NCI-H187 (cell line): ENCODE results near the gene MYL3.
"Not testable (repeated sequence)": the region's sequence is repeated elsewhere in the genome, so short reads cannot be mapped to it uniquely, and the experiment has no call there.

Source experiments
- DNase-seq, 2 experiments: peaks; one replicate each; lab custom pipeline; 2025; lab: John Stamatoyannopoulos, UW

MYL3 gene

DNA sequence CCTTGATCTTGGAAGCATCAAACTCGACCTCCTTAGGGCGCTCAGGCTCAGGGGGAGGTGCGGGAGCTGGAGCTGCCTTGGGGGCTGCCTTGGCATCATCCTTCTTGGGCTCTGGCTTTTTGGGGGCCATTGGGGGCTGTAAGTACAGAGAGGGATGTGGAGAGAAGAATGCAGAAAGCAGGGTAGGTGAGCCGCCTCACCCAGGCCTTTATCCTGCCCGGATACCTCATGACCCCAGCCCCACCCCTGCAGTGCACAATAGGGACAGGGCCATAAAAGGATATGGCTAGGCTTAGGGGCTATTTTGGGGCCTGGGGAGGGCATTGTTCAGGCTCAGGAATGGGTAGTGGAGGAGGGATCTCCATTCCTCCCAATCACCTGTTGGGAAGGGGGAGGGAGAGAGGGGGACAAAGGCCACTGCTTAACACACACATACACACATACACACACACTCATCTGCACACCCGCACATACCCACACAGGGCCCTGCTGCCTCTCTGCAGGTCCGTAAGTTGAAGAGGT is at the start of gene MYL3:
TSS of gene MYL3 (minus strand) at position 184 of the 522 bp plus-strand sequence. CDS start at position 130, 54 bp downstream.
- DNase-seq: no peak

DNA sequence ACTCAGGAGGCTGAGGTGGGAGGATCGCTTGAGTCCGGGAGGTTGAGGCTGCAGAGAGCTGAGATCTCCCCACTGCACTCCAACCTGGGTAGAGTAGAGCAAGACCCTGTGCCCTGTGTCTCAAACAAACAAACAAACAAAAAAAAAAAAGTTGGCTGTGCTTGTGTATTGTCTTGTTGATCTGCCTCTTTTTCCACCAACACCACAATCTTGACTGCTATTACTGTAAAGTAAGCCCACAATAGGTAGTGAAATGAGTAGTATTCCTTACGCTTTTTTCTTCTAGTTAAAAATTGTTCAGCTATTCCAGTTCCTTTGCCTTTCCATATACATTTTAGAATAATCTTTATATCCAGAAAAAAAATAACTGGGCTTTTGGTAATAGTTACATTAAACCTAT is 49.7 kb upstream of the MYL3 start:
- no peak for DNase-seq

DNA sequence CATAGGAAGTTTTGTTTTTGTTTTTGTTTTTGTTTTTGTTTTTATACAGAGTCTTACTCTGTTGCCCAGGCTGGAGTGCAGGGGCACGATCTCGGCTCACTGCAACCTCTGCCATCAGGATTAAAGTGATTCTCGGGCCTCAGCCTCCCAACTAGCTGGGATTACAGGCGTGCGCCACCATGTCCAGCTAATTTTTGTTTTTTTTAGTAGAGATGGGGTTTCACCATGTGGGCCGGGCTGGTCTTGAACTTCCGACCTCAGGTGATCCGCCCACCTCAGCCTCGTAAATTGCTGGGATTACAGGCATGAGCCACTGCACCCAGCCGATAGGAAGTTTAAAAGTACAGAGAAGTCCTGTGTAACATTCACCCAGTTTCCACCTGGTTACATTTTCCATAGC is 47.7 kb upstream of the MYL3 start:
- DNase-seq: not testable (repeated sequence)

DNA sequence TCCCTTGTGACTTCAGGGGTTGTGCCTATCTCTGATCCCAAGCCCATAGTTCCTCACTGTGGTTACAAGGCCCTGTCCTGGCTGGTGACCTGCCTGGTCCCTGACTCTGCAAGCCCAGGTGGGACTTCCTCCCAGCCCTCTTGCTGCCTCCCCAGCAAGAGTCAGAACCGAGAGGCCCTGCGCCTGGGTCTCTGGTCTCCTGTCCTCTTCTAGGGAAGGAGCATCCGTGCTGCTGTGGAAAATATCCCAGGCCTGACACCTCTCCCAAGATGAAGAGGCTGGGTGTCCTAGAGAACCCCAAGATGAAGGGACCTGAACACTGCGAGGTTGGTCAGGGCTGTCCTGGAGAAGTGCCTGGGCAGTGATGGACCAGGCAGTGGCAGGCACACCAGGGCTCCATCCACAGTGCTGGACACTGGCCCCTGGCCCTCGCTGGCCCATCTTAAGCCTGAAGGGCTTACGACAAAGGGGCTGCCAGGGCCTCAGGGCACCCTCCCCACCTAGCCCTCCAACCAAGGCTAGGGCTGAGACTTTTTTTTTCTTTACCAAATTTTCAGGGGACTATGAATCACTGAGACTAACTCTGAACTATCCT is 47.0 kb upstream of the MYL3 start:
- no peak for DNase-seq

DNA sequence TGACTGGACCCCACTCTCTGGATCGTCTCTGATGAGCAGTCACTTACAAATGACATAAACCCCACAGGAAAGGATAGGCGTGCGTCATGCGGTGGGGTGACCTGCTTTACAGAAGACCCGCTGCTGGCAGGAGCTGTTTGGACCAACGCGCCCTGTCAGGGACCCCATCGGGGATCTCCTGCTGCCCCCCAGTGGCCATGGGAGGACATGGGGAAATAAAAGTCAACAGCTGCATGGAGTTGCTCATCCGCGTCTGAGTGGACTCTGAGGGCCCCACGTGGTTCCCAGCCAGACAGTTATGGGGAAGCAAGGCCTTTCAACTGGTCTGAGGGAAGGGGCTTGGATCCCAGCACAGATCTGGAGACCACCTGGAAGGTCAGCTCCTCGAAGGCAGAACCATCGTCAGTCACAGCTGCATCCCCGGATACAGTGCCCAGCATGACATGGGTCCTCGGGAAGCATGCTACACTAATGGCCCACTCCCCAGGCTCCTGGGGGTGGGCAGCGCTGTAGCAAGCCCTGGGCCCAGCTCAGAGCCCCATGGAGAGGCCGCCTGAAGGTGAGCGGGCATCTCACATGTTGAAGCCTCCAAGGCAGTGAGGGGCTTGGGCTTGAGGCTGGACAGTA is 46.4 kb upstream of the MYL3 start:
- DNase-seq: peak in 1 of 2 experiments; percentile 55

DNA sequence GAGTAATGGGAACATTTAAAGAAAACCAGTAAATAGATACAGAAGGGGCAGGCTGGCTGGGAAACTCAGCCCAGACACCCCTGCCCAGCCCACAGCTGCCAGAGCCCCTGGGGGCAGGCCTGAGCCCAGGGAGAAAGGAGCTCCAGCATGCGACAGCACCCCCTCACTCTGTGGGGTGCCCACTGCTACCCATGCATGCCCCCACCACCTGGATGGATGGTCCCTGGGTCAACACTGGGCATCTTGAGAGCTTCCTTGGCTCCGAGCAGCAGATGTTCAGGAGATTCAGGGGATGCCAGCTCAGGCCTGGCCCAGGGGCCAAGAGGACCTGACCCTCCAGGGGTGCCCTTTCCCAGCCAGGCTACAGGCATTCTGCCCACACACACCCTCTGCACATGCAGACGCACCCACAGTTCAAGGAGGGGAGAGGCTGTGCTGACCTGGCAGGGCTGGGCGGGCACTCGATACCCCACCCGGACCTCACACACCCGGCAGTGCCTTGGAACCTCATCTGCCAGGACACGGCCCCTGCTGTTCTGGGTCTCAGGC is 45.8 kb upstream of the MYL3 start:
- DNase-seq: no peak

DNA sequence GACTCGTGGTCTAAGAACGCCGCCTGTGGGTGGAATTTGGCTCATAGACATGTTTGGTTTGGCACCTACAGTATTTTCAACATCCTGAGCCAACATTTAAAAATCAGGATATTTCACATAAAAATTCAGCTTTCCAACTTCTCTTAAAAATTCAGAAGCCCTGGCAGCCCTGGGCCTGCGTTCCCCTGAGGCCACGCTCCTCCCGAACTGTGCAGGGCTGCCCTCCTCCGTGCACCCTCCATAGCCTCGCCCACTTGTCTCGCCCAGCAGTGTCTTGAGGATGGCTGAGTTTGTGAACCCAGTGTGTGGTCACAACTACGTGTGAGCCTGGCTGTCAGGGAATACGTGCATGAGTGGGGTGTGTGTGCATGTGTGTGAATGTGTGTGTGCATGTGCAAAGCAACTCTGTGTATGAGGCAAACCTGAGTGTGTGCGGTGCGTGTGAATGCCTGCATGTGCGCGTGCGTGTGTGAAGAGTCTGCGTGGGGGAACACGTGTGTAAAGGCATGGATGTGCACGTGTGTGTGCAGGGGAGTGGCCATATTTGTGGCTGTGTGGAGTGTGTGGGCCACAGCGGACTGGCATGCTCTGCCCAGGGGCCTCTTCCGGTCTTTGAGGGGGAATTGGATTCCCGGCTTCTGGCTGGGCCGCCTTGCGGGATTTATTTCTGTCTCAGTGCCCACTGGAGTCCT is 45.2 kb upstream of the MYL3 start:
- DNase-seq: no peak

DNA sequence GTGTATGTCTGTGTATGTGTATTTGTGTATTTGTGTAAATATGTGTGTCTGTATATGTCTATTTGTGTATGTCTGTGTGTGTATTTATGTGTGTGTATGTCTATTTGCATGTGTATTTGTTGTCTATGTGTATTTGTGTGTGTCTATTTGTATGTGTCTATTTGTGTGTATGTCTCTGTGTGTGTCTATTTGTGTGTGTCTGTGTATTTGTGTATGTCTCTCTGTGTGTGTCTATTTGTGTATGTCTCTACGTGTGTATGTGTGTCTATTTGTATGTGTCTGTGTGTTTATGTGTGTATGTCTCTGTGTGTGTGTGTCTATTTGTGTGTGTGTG is 44.7 kb upstream of the MYL3 start:
- no peak for DNase-seq

DNA sequence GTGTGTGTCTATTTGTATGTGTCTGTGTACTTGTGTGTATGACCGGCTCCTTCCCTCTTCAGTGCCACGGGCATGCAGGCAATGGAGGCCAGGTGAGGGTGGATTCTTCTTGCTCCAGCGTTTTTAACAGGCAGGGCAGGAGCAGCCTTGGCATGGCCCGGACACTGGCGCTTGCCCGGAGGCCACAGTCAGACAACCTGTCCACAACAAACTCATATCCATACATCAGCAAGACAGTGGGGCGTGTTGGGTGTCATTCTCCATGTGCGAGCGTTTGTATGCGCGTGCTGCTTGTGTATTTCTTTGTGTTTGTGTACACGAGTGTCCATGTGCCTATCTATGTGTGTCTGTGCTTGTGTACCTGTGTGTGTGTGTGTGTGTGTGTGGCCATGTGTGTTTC is 44.0 kb upstream of the MYL3 start:
- no peak for DNase-seq

DNA sequence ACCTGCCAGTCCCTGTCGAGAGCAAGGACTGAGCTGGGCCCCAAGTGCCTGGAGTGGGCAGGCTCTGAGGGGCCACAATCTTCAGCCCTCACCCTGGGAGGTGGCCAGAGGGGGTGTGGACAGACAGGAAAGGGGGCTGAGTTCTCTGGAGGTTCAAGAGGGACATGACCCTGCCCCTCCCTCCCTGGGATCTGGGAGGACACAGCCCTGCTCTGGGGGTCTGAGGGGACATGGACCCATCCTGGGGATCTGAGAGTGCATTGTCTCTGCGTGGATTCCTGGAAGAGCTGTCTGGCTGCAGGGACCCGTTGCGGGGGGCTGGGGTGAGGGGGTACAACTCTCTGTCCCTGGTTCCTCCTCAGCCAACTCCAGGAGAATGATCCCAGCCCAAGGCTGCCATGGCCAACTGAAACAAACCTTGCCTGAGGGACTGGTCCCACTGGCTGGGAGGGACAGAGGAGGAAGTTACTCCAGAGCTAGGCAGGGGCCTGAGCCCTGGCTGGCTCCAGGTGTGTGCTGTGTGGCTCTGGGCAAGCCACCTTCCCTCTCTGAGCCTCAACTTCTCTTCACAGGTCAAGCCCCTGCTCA is 43.3 kb upstream of the MYL3 start:
- no peak for DNase-seq

DNA sequence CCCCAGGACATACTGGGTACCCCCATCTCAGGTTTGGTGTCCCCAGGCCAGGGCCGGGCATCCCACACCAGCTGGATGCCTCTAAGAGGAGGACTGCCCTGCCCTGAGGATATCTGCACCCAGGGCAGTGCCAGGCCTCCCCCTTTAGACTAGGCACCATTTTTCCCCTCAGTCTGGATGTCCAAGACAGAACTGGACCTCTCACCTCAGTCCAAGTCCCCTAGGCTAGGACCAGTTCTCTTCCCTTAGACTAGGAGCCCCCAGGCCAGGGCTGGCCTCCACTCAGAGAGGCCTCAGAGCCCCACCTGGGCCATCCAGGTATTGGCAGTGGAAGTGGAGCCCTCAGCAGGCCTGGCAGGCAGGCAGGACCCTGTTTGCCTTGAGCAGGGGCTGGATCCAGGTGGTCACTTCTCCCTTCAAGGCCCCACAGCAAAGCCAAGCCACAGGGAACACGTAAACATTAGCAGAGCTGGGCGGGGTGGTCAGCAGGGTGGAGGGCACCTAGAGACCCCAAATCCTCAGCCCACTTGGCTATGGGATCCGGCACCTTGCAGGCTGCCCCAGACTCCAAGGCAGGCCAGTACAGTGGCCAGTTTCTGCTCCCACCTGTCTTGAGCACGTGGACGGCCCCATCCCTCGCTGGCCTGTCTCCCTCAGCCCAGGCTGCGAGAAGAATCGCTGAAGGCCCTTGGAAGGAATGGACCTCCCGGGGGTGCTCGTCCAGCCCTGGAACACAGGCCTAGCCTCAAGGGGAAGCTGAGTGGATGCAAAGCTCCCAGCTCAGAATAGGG is 42.6 kb upstream of the MYL3 start:
- DNase-seq: no peak

DNA sequence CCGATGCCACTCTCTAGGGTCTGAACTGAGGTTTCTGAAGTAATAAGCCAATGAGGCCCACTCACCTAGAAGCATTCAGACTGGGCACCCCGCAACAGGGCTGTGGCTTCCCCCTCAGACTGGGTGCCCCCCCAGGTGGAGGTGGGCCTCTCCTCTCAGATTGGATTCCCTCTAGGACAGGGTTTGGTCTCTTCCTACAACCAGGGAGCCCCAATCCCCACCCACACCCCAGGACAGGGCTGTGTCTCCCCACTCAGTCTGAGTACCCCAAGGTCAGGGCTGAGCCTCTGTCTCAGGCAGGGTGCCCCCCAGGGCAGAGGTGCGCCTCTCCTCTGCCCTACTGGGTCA is 41.9 kb upstream of the MYL3 start:
- no peak for DNase-seq

DNA sequence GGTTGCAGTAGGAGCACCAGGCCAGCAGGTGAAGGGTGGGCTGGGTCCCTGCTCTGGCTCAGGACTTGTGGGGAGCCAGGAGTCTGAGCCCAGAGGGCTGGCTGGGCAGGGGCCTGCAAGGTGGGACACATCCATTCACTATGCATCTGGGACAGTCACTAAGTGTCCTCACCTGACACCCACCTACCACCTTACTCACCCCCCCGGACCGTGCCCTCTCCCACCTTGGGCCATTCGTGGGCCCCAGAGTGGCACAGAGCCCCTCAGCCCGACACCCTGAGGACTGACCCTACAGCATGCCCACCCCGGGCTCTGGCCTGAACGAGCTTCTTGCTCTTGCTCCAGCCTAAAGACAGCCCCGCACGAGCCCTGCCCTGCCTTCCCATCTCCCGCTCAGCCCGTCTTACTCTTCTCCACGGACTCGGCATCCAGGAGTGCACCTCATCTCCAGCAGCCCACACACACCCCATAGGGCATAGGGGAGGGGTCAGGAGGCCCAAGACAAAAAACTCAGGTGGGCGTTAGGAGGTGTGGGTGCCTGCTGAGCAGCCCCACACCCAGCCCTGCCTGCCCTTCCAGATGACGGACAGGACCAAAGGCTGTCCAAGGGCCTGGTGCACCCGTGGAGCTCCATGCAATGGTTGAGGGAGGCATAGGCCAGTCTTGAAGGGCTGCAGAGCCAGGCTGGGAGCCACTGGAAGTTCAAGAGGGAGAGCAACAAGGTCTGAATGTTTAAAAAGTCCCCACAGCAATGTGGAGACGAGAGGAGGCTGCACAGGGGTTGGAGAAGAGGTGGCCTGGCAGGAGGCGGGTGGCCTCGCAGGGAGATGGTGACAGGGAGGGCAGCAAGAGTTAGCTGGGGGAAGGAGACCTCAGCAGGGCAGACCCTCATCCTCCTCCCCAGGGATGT is 41.3 kb upstream of the MYL3 start:
- DNase-seq: no peak

DNA sequence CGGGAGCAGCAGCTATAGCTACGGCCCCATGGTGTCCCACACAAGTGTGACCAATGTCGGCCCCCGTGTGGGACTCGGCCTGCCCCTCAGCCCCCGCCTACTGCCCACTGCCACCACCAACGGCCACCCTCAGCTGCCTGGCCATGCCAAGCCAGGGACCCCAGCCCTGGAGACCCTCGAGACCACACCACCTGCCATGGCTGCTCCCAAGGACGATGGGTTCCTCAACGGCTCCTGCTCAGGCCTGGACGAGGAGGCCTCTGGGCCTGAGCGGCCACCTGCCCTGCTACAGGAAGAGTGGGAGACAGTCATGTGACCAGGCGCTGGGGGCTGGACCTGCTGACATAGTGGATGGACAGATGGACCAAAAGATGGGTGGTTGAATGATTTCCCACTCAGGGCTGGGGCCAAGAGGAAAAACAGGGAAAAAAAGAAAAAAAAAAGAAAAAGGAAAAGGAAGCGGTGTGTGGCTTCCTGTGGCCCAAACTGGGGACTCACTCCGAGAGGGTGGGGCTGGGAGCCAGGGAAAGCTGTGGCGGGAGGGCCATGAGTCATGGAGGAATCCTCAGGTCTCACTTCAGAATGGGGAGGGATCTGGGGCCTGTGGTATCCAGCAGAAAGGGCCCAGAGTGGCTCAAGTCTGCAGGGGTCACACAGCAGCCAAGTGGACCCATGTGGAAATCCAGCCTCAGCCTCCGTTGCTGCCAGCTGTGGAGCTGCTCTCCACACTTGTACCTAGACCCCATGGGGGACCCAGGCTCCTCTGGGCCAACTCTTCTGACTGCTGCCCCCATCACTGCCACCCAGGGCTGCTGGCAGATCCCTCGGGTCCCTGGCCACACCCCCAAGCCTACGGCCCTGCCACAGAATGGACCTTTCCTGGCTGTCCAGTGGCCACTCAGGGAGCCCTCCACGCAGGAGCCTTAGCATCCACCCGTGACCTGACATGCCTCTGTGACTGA is 40.4 kb upstream of the MYL3 start:
- DNase-seq: no peak

DNA sequence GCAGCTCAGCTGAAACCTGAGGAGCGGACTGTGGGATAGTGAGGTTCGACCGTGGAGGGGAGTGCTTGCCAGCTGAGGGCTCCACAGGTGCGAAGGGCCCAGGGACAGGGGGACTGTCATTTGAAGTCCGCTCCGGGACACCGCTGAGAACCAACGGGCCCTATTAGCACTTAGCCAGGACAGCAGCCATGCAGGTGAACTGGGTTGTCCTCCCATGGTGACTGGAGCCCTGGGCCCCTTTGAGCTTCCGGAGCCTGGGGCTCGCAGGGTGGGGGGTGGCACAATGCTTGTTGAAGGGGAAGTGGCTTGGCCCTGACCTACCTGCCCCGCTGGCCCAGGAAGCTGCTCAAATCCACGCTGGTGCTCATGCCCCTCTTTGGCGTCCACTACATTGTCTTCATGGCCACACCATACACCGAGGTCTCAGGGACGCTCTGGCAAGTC is 39.0 kb upstream of the MYL3 start:
- DNase-seq: no peak

DNA sequence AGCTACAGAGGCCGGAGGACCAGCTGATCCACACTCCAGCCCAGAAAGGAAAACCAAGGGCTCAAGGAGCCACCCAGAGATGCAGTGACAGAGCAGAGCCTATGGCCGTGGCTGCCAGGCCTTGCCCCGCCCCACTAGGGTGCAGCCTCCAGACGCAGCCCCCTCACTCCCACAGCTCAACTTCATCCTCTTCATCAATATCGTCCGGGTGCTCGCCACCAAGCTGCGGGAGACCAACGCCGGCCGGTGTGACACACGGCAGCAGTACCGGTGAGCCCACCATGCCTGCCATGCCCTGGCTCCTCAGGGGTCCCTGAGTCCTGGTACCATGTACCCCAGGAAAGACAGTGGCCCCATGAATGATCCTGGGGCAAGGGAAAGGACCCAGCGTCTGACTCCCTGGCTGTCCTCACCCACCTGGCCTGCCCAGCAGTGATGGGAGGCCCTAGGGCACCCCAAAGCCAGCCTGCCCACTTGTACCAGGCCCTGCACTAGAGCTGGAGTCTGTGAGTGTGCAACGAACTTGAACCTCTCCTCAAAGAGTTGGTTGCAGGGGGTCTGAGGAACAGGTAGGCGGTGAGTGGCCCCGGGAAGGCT is 38.4 kb upstream of the MYL3 start:
- no peak for DNase-seq

DNA sequence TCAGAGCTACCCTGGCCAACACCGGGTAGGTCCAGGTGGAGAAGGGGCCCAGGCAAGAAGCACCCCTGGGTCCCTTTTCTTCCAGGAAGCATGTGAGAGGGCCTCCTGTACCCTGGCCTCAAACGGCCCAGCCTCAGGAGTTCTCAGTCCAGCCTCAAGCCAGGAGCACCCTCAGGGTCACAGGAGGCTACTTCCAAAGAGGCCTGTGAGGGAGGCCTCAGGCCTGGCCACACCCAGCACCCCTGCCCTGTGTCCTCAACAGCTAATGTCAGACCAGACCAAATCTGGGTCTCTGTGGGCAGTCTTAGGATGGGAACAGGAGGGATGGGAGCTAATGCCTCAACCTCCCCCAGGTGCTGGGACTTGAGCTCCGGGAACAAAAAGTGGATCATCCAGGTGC is 37.8 kb upstream of the MYL3 start:
- DNase-seq: no peak

DNA sequence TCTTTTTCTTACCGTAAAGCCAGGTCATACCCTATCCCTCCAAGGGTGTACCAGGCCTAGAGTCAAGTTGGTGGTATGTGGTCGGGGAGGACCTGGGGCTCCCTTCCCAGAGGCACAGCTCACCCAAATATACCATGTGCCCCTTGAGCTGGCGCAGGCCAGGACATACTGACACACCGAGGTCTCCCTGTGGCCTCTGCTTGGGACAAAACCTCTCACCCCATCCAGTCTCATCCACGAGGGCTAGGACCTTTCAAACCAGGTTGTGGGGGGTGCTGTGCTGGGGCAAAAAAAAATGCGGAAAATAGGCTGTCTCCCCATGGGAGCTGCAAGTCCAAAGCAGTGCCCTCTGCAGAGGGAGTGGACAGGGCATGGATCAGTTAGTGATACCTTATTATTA is 37.1 kb upstream of the MYL3 start:
- DNase-seq: no peak

DNA sequence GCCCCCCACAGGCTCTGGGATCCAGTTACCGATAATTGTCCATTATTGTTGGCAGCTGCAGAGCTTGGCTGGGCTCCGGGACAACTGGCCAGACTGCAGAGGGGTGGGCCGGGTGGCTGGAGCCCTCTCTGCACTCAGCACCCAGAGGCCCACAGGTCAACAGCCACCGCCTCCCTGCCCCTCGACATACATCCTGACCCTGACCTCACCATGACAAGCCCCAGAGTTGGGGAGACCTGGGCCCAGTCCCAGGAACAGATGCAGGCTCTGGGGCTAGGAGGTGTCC is 36.7 kb upstream of the MYL3 start:
- DNase-seq: no peak
